NOMO-1 treated with dmso at 0.1 percent for 144 hours (cell line): ENCODE measurements around the gene ZNF408.
"Not testable (repeated sequence)": the region's sequence is repeated elsewhere in the genome, so short reads cannot be mapped to it uniquely, and the experiment has no call there.

Experiments used
- DNase-seq: peaks from one replicate; lab custom pipeline; 2025; ENCODE audit not compliant: unreplicated experiment; lab: John Stamatoyannopoulos, UW

The ZNF408 gene

GRCh38 chr11:46696212-46696558 lies 4.6 kb upstream of the ZNF408 start:
- DNase-seq = no peak

DNA sequence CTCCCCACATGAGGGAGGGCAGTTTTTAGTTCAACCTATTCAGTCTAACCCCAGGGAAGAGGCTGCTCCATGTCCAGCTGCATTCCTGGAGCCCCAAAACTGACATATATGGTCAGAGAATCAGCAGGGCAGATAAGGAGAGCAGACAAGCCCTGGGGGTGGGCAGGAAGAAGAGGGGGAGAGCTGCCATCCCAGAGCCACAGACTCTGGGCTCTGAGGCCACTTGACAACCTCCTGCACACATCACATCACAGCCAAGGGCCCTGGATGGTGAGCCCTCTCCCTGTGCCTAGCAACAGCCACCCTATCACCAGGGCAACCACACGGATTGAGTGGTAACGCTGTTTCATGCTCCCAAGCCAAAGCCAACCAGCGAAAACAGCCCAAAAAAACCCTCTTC lies 3.5 kb upstream of the ZNF408 start:
- no peak for DNase-seq

GRCh38 chr11:46697723-46698122 lies 3.1 kb upstream of the ZNF408 start:
- DNase-seq = no peak

DNA sequence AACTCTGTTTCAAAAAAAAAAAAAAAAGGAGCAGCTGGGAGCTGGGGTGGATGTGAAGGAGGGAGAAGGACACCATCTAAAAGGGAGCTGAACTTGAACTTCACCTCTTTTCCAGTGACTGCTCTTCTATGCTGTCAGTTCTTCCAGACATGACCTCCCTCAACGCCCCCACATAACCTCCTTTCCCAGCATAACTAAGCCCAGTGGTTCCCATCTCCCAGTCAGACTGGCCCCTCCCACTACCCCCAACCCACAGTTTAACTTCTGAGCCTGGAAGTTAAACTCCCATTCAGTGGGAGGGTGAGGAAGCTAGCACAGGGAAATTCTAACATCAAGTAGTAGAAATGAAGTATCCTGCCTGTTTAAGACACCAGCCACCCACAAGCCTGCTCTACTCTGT lies 2.2 kb upstream of the ZNF408 start:
- no peak for DNase-seq

DNA sequence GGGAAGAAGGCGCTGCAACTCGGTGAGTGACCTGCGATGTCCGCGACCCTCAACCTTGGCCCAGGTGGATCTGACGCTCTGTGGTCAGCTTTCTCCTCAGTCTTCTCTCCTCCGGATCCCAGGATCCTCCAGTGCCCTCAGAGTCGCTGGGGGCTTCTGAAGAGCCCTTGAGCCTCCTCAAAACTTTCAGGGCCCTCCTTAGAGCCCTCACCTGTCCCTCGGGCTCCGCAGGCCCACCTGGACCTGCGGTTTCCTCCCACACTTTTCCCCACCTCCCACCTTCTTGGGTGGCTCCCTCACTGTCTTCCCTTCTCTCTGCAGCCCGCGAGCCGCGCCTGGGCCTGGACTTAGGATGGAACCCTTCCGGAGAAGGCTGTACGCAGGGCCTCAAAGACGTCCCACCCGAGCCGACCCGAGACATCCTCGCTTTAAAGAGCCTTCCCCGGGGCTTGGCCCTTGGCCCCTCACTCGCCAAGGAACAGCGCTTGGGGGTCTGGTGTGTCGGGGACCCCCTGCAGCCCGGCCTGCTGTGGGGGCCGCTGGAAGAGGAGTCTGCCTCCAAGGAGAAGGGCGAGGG lies 335 bp downstream of the ZNF408 start:
- no peak for DNase-seq

DNA sequence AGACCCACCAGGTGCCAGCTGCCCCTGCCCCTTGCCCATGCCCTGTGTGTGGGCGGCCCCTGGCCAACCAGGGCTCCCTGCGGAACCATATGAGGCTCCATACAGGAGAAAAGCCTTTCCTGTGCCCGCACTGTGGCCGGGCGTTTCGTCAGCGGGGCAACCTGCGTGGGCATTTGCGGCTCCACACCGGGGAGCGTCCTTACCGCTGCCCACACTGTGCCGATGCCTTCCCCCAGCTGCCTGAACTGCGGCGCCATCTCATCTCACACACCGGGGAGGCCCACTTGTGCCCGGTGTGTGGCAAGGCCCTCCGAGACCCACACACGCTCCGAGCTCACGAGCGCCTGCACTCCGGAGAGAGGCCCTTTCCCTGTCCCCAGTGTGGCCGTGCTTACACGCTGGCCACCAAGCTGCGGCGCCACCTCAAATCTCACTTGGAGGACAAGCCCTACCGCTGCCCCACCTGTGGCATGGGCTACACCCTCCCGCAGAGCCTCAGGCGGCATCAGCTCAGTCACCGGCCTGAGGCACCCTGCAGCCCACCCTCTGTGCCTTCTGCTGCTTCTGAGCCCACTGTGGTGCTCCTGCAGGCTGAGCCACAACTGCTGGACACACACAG lies 4.3 kb downstream of the ZNF408 start:
- no peak for DNase-seq

DNA sequence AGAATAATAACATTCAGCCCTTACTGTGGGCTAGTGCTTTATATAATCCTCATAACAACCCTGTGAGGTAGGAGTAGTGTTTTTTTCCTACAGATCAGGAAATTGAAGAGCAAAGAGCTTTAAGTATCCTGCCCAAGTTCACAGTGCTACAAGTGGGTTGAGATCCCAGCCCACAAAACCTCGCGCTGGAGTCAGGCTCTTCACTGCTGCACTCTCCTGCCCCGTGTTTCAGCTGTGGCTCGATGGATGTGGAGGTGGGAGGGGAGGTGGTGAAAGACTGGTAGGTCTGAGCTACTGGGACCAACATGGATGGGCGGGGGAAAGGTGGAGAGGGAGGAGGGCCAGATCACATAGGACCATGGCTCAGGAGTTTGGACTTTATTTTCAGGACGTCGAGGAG lies 6.1 kb downstream of the ZNF408 start:
- DNase-seq = no peak

DNA sequence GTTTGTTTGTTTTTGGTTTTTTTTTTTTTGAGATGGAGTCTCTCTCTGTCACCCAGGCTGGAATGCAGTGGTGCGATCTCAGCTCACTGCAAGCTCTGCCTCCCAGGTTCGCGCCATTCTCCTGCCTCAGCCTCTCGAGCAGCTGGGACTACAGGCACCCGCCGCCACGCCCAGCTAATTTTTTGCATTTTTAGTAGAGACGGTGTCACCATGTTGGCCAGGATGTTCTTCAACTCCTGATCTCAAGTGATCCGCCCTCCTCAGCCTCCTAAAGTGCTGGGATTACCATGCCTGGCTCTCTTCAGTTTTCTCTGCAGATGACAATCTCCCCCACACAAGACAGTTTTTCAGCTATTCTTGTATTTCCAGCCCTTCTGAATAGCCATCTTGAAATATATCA lies 8.5 kb downstream of the ZNF408 start:
- DNase-seq = not testable (repeated sequence)

DNA sequence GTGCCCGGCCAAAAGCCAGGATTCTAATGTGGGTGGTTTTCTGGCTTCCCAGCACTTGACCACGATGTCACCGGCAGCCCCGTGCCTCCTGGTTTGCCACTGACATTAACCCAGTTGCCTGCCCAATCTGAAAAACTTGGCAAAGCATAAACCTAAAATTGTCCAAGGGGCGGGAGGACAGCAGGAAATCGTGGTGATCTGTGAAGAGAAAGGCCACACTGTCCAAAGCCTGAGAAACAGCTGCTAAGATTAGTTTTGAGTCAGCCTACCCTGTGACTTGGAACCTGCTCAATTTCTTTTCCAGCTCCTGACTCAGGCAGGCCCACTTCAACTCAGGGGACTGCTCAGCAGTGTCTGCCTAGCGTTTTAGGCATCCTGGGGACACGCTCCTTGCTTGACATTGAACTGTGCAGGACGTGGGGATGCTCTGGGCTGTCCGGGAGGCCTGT lies 10.0 kb downstream of the ZNF408 start:
- DNase-seq = no peak

DNA sequence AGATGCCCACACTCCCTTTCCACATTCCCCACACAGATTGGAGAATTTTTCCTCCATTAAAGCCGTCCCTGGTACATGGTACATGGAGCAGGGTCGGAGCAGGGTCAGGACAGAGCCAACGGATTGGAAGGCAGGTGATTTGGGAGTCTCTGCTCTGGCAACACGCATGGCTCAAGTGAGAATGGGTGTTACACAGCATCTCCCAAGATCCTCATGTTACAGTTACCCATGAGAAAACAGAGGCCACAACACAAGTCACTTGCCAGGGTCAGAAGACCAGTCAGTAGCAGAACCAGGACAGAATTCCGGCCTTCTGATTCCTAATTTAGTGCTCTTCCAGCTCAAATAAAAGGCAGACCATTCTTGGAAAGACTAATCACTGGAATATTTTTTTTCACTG lies 10.5 kb downstream of the ZNF408 start:
- no peak for DNase-seq

GRCh38 chr11:46712874-46713576 lies 12.2 kb downstream of the ZNF408 start:
- DNase-seq = no peak

DNA sequence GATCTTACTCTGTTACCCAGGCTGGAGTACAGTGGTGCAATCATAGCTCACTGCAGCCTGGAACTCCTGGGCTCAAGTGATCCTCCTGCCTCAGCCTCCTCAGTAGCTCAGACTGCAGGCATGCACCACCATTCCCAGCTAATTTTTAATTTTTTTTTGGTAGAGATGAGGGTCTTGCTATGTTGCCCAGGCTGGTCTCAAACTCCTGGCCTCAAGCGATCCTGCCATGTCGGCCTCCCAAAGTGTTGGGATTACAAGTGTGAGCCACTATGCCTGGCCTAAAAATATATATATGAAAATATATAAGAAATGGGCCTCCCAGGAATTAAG lies 17.0 kb downstream of the ZNF408 start:
- not testable (repeated sequence) for DNase-seq

- no peak for DNase-seq
Observed at GRCh38 chr11:46718155-46719019, 17.6 kb downstream of the ZNF408 start.

GRCh38 chr11:46719048-46719542 lies 18.3 kb downstream of the ZNF408 start, which contains the start of gene F2:
Gene F2 (plus strand): TSS chr11:46719213. CDS start chr11:46719236, 23 bp downstream.
- DNase-seq = no peak

DNA sequence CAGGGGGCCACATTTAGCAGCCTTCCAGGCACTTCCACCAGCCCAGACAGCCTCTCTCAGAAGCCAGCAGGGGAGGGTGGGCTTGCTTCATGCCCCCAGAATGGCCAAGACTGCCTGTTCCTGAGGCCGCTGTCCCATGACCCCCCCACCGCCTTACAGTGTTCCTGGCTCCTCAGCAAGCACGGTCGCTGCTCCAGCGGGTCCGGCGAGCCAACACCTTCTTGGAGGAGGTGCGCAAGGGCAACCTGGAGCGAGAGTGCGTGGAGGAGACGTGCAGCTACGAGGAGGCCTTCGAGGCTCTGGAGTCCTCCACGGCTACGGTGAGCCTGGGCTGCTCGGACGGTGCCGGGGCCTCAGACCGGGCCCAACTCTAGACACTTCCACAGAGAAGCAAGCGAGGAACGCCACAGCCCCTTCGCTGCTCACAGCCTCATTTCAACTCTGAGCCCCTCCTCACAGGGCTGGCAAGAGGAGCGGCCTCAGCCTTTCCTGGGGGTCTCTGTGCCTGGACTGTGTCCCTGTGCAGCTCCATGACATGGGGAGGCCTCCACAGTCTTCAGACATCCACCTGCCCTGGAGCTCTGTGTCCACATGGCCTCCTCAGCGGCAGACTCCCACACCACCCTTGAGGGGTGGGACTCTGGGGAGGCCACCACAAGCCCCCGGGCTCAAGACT lies 18.9 kb downstream of the ZNF408 start:
- no peak for DNase-seq

GRCh38 chr11:46721286-46721685 lies 20.5 kb downstream of the ZNF408 start:
- no peak for DNase-seq

DNA sequence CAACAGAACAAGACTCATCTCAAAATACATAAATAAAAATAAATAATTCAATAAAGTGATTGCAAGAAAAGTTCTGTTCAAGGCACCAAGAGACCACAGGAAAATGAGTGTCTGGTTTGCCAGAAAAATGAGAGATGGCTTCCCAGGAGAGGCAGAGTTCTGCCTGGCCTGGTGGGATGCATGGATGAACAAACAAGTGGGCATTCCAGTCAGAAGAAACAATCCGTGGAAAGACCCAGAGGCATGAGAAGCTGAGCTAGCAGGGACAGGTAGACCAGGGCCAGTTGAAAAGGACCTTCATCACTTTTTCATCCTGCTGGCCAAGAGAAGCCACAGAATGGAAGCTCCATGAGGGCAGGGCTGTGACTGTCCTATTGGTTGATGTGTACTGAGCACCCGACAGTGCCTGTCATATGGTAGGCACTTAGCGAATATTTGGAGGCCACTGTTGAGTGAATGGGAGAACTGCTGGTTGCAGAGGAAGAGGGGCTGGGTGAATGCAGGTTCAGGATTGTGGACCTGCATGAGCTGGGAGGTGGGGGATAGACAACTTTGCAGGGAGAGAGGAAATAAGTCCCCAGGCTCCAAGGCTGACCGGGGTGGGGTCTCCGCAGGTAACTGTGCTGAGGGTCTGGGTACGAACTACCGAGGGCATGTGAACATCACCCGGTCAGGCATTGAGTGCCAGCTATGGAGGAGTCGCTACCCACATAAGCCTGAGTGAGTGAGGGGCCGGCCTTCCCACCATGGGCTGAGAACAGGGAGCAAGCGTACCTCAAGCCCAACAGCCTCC lies 21.9 kb downstream of the ZNF408 start:
- DNase-seq = no peak

DNA sequence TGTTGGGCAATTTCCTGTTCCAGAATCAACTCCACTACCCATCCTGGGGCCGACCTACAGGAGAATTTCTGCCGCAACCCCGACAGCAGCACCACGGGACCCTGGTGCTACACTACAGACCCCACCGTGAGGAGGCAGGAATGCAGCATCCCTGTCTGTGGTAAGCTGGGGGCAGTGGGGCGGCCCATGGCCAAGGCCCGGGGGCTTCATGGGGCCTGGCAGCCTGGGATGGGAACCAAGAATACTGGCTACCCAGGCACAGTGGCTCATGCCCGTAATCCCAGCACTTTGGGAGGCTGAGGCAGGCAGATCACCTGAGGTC lies 22.5 kb downstream of the ZNF408 start:
- no peak for DNase-seq

DNA sequence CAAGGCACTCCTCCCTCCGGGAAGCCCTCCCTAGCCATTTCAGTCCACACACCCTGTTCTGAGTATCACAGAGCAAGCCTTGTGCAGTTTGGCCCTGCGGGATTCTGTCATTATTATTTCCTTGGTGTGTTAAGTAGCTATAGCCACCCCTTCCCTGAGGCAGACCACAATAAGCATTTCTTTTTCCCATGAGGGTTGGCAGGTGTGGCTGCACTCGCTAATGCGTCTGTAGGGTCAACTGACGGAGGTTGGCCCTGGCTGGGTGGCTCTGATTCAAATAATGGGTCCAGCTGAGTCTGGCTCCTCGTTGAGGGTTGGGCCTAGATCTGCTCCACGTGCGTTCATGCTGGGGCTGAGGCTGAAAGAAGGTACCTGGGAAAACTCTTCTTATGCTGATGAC lies 23.3 kb downstream of the ZNF408 start:
- no peak for DNase-seq
